GM19239 (cell line): ENCODE data around the gene PTH1R.

Experiments
- DNase-seq: peaks from one replicate; pipeline ENCODE4 v3.0.0; 2011; ENCODE audit warnings: low spot score; ENCODE audit not compliant: insufficient read length
- FAIRE-seq: peaks from 2 replicates; lab custom pipeline; 2011; peaks lifted over from hg19 to GRCh38; lab: Jason Lieb, UNC

Gene PTH1R

DNA sequence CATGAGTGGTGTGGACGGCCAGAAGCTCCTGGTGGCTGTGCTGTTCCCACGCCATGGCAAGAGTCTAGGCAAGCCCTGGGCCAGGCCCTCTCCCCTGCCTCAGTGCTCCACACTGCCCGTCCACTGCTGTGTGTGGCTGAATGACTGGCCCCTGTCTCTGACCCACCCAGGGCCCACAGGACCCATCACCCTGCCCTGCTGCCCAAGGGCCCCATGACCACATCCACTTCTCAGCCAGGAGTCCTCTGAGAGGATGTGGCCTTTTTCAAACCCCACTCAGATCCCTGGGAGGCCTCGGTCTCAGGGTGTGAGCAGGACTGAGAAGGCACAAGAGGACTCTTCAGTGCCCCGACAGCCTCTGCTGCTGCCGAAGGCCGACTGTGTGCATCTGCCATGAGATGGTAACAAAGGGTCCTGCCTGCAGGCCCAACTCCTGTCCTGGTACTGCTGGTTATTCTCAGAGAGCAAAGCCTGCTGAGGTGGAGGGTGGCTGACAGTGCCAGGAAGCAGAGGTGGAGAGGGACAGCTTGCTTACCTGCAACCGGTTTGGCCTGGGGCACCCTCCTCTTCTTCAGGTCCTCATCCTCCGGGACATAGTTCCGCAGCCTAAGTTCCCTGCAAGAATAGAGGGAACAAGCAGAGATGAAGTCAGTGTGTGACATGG is 47.5 kb downstream of the PTH1R start:
- FAIRE-seq (no peak), DNase-seq (no peak)

DNA sequence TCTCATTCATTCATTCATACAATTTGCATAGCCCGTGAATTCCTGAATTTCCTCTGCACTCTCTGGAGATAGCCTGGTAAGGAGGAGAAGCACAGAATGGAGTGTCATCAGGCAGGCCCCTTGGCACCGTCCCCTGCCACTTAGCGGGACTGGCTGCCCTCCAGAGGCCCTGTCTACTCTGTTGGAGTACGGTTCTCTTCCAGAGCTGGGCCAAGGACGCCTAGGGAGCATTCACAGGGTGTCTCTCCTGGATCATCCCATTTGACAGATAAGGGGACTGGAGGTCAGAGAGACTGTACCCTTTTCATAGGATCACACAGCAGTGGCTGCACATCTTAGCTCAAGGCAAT is 48.0 kb downstream of the PTH1R start:
- DNase-seq (no peak), FAIRE-seq (peak; percentile 31)

DNA sequence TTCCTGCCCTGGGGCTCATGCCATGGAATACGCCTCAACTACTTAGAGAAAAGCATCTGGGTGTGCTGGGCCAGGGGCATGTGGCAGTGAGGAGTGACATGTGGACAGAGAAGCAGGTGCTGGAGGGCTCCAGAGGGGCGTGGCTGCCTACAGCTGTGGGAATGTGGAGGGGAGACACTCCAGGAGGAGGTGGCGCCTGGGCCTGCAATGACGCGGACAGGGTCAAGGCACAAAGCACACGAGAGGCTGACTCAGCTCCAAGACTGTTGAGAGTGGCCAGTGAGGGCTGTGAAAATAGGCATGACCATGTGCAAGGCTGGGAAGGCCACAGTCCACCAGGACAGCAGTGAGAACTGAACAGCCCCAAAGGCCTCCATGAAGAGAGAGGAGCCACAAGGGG is 48.5 kb downstream of the PTH1R start:
- FAIRE-seq (peak; percentile 14), DNase-seq (no peak)

DNA sequence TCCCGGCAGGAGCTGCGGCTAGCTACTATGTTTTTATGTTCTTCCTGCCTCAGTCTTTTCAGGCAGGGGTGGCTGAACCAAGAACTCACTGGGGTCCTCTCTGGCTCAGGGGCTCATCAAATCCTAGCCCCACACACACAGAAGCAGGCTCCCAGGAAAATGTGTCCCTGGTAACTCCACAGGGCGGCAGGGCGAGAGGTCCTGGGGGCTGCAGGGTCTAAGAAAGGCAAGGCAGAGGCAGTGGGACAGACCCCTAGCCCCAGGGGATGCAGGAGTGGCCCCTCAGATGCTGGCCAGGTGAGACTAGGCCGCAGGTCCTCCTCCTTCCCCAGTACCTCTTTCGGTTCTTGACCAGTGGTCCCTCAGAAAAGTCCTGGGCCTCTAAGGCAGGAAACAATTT is 48.9 kb downstream of the PTH1R start:
- FAIRE-seq (no peak), DNase-seq (no peak)

DNA sequence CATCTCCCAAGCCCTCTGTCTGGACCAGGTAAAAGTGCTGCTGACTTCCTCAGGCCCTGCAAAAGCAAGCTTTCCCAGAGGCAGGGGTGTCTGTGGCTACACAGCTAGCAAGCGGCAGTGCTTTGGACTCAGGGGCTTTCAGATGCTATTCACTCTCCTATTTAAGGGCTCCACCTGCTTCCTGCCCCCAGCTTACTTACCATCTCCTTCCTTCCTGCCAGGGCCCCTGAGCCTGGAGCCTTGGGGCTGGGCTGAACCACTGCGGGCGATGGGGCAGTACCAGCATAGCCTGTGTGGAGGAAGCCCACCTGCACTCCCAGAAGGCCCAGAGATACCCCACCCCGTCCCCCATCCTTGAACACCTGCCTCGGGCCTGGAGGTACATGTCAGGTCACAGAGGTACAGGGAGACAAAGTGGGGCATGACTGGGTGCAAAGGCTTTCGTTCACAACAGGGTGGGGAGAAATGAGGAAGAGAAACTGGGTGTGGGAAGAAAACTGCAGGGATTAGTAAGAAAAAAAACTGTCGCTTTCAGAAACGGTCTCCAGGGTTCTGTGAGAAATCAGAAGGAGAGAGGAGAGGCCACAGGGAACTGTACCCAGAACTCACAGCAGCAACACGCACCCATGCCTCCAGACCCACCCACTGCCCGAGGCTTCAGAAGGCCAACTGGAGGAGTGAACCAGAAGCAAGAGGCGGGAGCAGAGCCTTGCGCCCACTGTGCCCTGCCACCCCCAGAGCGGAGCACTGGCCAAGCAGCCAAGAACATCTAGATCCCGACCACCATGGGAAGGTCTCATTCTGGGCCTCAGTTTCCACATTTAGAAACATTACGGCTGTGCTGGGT is 49.6 kb downstream of the PTH1R start:
- DNase-seq: peak; percentile 76

DNA sequence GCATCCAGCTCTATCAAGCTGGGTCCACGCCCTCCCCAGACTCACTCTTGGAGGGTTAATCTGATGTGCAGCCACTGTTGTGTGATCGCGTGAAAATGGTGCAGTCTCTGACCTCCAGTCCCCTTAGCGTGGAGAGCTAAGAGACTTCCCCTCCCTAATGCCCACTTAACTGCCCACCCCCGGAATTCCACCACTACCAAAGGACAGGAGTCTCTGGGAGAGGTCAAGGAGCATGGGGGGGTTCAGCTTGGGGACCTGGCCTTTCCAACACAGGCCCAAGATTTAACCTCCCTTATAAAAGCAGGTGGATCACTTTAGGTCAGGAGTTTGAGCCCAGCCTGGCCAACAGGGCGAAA is 50.2 kb downstream of the PTH1R start:
- peak; percentile 31 for FAIRE-seq
- no peak for DNase-seq

More for the DNA sequence above, 49.6 kb downstream of the PTH1R start:
- FAIRE-seq: peak; percentile 100

DNA sequence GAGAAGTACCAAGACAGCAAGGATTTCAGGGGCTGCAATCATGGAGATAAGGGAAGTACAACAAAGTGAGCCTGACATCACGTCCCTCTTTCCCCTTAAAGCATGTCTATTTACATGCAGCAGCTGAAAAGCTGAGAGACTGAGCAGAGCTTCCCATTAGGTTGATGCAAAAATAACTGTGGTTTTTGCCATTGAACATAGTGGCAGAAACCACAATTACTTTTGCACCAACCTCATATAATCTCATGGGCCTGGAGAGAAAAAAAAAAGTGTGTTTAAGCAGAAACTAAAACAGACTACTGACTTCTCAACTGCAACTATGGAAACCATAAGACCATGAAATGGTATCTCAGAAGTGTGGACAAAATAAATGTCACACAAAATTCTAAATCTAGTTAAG is 50.8 kb downstream of the PTH1R start:
- FAIRE-seq (peak; percentile 92), DNase-seq (no peak)

DNA sequence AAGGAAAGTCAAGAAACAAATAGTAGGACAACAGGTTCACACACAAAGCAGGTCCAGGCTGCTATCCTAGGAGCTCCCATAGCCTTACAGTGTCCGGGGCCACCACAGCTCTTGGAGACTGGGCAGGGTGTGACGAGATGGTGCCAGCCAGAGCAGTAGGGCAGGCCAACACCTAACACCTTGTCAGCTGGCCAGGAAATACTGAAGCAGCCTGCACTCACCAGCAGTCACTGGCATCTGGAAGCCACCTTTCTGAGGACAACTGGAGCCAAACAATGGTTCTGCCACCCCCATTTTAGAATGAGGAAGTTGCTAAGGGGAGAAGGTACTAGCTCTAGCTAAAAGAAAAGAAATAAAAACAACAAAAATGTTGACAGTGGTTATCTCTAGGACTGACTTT is 51.8 kb downstream of the PTH1R start:
- DNase-seq: no peak

DNA sequence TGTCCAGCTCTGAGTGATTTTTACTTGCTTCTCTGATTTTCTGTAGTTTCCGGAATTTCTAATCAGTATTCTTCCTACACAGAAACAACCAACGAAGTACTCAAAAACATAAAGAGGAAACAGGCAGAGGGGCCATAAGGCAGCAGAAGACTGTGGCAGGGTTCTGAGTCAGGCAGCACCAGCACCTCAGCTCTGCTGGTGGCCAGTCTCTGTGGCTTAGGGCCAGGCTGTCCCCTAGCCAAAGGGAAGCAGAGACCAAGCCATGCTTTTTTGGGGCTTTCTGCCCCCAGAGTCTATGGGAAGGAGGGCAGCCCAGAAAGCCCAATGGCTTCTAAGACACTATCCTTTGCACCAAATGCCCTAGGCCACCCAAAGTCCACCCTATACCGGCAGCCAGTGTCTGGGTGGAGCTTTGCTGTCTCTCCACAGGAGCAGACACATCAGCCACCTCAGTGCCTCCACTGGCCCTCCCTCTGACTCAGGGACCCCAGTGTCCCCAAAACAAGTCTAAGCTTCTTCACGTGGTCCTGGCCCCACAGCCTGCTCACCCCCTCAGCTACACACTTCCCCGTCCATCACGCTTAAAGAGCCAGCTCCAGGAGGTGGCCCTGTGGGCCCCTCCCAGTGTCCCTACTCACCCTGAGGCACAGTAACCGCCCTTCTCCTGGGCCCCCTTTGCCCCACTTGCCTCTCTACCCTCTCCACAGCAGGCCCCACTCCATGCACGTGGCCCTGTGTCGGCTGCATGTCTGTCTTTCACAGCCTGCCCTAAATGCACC is 52.8 kb downstream of the PTH1R start:
- peak; percentile 4 for FAIRE-seq
- DNase-seq: no peak

More for the DNA sequence above, 51.8 kb downstream of the PTH1R start:
- FAIRE-seq: no peak

DNA sequence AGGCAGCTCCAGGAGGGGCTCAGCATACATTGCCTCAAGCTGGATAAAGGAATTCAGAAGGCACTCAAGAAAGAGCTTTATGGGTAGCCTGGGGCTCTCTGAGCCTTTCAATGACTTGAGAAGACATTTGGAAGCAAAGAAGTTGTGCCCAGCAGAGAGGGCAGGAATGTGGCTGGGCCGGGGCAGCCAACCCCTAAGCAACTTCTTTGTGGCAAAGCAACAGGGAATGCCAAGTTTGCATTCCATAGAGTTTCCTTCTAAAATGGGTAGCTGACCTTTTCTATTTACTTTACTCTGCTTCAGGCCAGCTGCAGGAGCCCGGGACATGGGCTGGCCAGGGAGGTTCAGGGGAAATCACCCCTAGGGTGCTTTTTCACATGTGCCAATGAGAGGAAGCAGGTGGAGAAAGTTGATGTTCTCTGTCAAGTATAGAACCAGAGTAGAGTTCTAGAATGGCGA is 53.5 kb downstream of the PTH1R start:
- DNase-seq: no peak
- FAIRE-seq: no peak

DNA sequence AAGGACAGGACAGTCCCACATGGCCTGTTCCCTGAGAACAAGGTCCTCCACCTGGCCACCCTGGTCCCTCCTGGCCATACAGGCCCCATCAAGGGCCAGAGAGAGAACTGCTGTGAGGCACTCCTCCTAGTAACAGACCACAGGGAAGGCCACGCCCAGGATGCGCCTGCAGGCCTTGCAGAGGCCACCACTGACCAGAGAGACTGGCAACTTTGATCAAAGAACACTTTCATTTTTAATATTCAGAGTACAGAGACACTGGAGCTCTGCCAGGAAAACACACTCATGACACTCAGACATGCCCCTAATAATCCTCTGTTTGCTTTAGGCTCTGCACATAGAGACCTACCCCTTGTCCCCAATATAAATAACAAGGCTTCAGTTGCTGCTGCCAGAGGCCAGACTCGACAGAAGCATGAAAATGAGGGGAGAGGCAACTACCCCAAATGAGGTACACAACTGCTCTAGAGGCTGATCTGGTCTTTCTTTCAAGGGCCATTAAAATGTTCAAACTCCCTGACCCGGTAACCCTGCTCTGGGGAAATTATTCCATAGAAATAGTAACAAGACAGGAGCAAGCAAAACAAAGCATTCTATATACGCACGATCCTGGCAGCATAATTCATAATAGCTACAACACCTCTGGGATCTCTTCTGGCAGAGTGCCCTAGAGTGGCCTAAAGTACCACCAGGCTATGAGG is 54.3 kb downstream of the PTH1R start:
- no peak for DNase-seq
- peak; percentile 79 for FAIRE-seq

DNA sequence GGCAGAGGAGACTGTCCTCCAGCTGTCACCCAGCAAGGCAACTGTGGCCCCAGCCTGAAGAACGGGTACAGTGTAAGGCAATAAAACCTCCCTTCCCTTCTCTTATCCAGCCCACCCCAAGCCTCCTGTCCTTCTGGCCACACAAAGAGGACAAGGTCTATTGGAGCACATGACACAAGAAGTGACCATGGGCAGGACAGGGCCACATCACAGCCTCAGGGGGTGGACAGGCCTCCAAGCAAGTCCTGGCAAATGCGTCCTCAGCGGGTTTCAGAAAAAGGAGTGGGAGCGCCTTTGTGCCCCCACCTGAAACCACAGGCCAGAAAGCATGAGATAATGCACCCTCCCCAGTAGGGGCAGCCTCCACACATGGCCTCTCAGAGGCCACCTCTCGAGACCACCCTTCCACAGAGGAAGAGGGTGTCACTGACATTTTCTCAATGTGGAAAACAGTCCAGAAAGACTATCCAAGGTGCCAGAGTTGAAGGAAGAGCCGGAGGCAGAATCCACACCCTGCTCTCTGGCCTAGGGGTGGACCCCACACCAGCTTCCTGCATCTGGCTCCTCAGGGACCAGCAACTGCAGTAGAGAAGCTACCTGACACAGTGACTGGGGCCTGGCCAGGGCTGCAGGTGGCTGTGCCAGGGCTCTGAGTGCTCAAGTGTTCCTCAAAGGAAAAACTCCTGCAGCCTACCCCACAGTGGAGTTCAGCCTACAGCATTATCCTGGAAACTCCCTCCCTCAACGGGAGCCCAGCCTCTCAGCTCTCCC is 55.1 kb downstream of the PTH1R start:
- DNase-seq (no peak), FAIRE-seq (no peak)

DNA sequence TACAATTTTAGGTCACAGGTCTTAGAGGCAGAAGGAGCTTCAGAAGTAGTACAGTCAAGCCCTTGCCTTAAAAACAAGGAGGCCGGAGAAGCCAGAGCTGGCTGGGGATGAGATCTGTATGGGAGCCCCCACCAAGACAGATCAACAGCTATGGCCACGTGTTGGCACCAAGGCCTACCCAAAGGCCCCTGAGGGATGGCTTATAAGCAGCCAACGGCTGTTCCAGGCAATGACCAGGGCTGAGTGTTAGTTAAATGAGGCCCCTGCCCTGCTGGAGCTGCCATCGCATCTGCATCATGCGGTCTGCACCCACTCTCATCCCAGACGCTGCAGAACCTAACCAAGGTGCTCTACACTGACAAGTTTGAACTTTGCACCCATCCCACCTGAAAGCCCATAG is 55.7 kb downstream of the PTH1R start:
- FAIRE-seq: no peak

DNA sequence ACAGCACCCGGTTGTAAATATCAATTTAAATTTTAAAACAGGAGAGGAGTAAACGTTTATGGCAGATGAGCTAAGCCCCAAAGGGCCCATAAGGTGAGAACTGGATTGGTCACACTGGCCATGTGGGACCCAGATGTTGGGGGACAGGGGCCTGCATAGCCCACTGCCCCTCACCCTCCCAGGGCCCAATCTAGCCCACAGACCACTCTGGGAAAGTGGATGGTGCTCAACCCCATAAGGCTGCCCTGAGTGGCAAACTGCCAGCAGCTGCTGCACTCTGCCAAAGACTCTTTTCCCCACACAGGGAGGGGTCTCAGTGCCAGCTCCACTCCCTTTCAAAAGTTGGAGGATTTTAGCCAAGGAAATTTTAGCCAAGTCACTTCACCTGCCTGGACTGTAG is 56.6 kb downstream of the PTH1R start:
- FAIRE-seq: no peak
- DNase-seq: no peak

More for the DNA sequence above, 55.7 kb downstream of the PTH1R start:
- no peak for DNase-seq

DNA sequence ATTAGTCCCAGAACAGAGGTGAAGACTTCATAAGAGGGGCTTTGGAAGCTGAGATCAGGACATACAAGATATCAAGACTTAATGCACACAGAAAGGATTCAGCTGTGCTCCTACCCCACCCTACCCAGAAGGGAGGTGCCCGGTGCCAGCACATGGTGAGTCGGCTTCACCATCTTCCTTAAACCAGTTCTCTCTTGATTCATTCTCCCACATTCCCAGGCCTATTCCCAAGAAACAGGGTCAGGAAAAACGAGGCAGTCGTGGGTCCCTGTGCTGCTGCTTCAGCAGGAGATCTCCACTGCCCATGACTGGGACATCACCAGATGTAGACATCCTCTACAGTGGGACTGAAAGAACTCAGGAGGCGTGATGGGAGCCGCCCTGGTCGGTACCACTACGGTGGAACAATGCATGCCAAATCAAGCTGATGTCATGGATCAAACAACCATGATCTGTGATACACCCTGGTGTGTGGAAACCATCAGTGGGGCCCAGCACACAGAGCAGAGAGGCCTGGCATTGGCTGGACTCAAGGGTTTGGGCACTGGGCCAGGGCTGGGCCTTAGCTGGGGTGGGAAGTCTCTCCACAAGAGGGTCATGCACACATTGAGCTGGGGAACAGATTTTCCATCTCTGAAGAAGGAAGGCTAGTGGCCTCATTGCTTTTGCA is 57.1 kb downstream of the PTH1R start:
- no peak for DNase-seq
- FAIRE-seq: no peak

DNA sequence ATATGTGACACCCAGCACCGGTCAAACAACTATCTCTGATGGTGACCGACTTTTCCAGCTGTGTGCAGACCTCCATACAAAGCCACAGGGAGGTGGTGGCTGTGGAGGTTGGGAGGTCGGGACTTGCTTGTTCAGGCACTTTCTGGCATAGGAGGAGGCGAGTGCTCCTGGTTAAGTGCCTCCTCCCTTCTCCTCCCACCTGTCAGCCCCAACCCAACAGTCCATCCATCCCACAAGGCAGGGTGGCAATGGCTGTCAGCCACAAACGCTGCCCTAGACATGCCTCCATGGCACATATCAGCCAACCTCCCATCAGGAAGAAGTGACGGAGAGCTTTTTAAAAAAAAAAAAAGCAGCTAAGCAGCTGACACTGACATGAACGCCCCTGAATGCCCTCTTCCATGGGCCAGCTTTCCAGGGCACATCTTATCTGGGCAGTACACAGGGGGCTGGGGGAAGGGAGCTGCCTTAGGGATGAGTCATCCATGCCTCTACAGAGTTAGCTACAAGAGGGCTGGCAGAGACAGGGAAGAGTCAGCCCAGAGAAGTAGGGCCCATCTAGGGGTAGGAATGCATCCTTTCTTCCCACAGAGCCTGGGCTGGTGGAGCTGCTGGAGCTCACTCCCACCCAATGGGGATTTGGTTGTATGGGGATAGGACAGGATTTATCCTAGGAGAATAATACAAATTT is 57.8 kb downstream of the PTH1R start:
- FAIRE-seq (no peak), DNase-seq (no peak)

DNA sequence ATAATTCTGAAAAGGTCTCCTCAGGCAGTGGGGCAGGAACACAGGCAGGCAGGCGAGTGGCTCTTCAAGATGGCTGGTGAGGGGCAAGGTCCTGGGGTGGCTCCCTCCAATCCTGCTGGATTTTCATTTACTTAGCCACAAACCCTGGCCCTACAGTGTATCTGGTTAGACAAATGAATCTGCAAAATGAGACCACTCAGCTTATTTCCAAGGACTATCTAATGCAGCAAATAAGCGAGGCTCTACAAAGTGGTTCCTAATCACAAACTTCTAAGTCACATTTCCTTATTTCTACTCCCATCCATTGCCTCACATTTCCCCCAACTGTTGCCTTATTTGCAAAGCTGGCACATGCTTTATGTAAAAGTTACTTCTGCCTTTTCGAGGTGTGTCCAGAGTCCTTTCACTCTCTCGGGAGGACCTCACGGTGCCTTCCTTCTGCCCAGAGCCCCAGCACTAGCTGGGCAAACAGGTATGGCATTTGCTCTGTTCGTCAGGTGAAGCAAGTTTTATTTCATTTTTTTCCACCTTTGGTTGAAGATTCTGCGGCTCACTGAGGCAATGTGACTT is 58.6 kb downstream of the PTH1R start:
- FAIRE-seq (no peak), DNase-seq (no peak)

DNA sequence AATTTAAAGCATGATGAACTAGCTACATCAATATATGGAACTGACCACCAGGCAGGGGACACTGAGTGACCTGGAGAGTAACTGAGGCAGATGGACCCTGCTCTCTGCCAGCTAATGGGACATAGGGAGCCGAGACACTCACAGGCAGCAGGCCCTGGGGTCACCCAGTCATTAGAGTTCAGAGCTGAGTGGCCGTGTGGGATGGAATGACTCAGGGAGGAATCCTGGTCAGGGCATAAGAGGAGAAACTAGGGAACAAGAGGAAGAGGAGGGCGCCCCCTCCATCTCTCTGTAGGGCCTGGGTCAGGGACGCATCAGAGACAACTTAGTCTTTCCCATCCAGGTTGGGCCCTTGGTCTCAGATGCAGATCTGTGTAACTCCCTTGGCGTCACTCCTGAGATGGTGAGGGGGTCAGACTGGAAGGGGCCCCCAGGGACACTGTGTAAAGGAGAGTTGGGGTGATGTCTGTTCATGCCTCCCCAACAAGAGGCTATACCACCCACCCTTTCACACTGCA is 59.3 kb downstream of the PTH1R start:
- no peak for FAIRE-seq

More for the DNA sequence above, 59.3 kb downstream of the PTH1R start:
- no peak for DNase-seq
